Measurements from ENCODE around the gene EVPLL.
"Not testable (repeated sequence)": the region's sequence is repeated elsewhere in the genome, so short reads cannot be mapped to it uniquely, and the experiment has no call there.

EVPLL gene

GRCh38 chr17:18377437-18378204 is at the start of gene EVPLL:
EVPLL (plus strand) TSS chr17:18377778; CDS start chr17:18380938, 3,160 bp downstream.
- no peak for TF ChIP-seq CTCF (IDR thresholded peaks at IDR 0.05; ENCODE audit: control insufficient read depth, insufficient read depth, low read depth, low read length, missing control alignments)
- no peak within 1 kb of the TSS for H3K4me3 ChIP-seq (ENCODE audit: control insufficient read depth, low read depth, low read length)
- no peak for DNase-seq (ENCODE audit: low read depth)

GRCh38 chr17:18328643-18329204 is 48.9 kb upstream of the EVPLL start:
- no peak for TF ChIP-seq CTCF (IDR thresholded peaks at IDR 0.05; ENCODE audit: control insufficient read depth, insufficient read depth, low read depth, low read length, missing control alignments)
- no peak overlapping the region for H3K4me3 ChIP-seq (ENCODE audit: control insufficient read depth, low read depth, low read length)
- DNase-seq (ENCODE audit: low read depth), result no peak

GRCh38 chr17:18331879-18332278 is 45.7 kb upstream of the EVPLL start:
- DNase-seq (ENCODE audit: low read depth), result no peak
- no peak overlapping the region for H3K4me3 ChIP-seq (ENCODE audit: control insufficient read depth, low read depth, low read length)
- TF ChIP-seq CTCF (IDR thresholded peaks at IDR 0.05; ENCODE audit: control insufficient read depth, insufficient read depth, low read depth, low read length, missing control alignments), result no peak

- H3K4me3 ChIP-seq (ENCODE audit: control insufficient read depth, low read depth, low read length), result no peak overlapping the region
- TF ChIP-seq CTCF (IDR thresholded peaks at IDR 0.05; ENCODE audit: control insufficient read depth, insufficient read depth, low read depth, low read length, missing control alignments), result no peak
- no peak for DNase-seq (ENCODE audit: low read depth)
Observed at GRCh38 chr17:18332909-18333489, 44.6 kb upstream of the EVPLL start.

GRCh38 chr17:18338158-18338557 is 39.4 kb upstream of the EVPLL start:
- DNase-seq (ENCODE audit: low read depth); H3K4me3 ChIP-seq (ENCODE audit: control insufficient read depth, low read depth, low read length): not testable (repeated sequence)

- DNase-seq (ENCODE audit: low read depth), result no peak
- no peak overlapping the region for H3K4me3 ChIP-seq (ENCODE audit: control insufficient read depth, low read depth, low read length)
- TF ChIP-seq CTCF (IDR thresholded peaks at IDR 0.05; ENCODE audit: control insufficient read depth, insufficient read depth, low read depth, low read length, missing control alignments), result no peak
Observed at GRCh38 chr17:18339933-18340332, 37.6 kb upstream of the EVPLL start.

GRCh38 chr17:18344021-18344420 is 33.6 kb upstream of the EVPLL start:
- no peak overlapping the region for H3K4me3 ChIP-seq (ENCODE audit: control insufficient read depth, low read depth, low read length)
- TF ChIP-seq CTCF (IDR thresholded peaks at IDR 0.05; ENCODE audit: control insufficient read depth, insufficient read depth, low read depth, low read length, missing control alignments), result no peak
- DNase-seq (ENCODE audit: low read depth), result no peak

Data from AG09309 (cell line).